ENCODE results near the gene CACNA1C.

CACNA1C gene

DNA sequence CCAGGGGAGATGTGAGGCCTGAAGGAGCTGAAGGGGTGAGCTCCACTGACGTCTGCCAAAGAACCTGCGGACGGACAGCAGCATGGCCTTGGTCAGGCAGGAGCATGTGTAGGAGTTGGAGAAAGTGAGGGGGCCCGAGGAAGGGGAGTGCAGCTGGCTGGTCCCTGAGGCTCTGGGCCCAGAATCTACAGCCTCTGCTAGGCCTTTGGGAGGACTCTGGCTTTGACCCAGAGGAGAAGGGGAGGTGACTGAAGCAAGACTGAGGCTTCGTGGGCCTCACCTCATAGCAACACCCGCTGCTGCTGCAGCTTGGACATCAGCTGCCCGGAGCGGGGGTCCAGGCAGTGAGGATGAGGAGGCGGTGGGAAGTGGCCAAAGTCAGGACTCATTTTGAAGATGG lies 525.4 kb downstream of the CACNA1C start:
- no peak for DNase-seq

DNA sequence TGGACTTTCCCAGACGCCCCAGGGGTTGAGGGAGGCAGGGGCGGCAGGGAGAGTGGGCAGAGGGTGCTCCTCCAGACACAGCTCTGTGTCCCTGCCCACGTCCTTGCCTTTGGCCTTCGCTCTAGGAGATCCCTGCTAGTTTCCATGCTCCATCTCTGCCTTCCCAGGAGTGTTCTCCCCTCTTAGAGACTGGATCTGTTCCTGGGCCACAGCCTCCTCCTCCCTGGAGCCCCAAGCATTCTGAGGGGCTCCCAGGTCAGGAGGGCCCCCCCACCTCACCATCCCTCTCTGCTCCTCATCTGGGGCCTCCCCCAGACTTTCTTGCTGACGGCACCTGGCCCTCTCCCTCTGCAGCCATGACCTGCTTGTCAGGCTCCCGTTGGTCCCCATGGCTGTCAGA lies 526.0 kb downstream of the CACNA1C start:
- DNase-seq: no peak

- no peak for DNase-seq
Measured at GRCh38 chr12:2580821-2581220, 528.0 kb downstream of the CACNA1C start.

DNA sequence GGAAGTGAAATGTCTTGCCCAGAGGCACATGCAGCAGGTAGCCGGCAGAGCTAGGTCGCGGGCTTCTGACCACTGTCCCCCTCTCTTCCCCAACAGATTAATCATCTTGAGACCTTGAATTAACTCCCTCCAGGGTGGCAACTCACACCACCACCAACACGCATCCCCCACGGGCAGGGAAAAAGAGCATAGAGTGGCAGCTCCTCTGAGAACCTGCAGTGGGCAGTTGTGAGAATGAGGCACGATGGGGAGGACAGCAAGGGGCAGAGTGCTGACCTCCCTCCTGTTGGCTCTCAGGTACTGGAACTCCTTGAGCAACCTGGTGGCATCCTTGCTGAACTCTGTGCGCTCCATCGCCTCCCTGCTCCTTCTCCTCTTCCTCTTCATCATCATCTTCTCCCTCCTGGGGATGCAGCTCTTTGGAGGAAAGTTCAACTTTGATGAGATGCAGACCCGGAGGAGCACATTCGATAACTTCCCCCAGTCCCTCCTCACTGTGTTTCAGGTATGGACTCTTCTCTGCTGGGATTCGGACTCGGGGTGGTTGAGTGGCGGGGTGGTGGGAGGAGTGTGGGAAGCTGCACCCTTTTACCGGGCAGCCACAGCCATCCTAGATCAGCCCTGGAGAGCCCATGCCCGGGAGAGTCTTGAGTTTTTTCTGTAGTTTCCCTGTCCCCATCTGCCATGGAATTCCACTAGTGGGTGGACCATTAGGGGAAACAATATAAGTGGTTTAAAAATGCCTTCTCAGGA lies 528.7 kb downstream of the CACNA1C start:
- no peak for DNase-seq

DNA sequence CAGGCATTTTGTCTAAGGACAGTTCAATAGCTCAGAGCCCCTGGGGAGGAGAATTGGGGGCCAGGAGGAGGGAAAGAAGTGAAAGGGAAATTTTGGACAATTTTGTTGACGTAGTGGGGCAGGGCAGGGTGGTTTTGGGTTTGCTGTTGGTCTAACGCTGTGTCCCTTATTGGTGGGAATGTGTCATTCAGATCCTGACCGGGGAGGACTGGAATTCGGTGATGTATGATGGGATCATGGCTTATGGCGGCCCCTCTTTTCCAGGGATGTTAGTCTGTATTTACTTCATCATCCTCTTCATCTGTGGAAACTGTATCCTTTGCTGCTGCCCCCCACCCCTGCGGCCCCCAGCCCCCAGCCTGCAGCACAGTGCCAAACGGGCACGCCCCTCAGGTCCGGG lies 529.8 kb downstream of the CACNA1C start:
- DNase-seq: no peak

GRCh38 chr12:2583091-2583497 lies 530.3 kb downstream of the CACNA1C start:
- DNase-seq: peak; percentile 15

GRCh38 chr12:2583642-2584401 lies 531.0 kb downstream of the CACNA1C start:
- peak; percentile 11 for DNase-seq

DNA sequence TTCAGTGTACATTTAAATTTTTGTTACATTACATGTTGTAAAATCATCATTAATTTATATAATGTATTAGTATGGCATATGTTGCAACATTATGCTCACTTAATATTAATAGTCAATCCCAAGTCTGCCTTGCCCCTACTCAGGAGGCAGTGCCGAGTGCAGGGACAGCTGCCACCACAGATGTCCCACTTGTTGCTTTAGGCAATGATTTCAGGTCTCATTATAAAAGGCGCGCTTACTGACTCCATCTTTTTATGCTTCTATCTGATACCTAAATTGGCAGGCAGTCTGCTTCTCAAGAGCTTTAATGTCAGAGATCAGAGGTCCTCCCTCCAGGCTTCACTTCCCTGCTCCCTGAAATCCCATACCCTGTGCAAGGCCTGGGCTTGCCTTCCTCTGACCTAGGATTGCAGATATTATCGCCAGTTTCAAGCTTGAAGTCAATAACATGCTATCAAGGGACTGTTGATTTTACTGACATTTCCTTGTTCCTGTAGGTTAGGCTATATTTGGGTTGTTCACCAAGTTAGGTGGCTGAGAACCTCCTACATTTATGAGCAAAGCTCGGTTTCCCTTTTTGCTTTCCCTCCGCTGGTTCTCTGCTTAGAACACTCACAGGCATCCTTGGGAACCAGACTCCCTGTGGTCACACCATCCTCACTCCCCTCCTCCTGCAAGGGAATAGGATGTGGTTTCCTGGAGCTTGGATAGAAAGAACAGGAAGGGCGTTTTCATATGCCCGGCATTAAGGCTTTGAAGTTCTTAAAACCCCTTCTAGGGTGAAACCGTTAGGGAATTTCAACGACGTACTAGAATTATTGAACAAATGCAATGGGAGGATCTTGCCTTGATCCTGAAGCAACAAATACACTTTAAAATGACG lies 533.6 kb downstream of the CACNA1C start:
- DNase-seq: no peak

DNA sequence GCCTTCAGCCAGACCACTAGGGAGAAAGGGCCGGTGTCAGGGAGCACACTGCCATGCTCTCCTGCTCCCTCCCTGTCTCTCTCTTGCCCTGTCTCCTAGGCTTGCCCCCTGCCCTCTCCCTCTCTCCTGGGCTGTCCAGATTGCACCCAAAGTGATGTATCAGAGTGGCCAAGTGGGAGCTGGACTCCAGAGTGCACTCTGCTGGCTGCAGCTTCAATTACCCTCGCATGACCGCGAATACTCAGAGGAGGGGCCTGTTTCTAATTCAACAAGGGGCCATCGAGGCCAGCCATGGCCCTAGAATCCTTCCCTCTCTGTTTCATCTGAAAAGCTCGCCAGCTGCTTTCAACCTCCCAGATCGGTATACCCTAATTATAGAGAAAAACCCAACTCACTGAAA lies 535.6 kb downstream of the CACNA1C start:
- no peak for DNase-seq

- DNase-seq: no peak
Measured at GRCh38 chr12:2589381-2589780, 536.6 kb downstream of the CACNA1C start.

GRCh38 chr12:2593045-2593444 lies 540.3 kb downstream of the CACNA1C start:
- no peak for DNase-seq

DNA sequence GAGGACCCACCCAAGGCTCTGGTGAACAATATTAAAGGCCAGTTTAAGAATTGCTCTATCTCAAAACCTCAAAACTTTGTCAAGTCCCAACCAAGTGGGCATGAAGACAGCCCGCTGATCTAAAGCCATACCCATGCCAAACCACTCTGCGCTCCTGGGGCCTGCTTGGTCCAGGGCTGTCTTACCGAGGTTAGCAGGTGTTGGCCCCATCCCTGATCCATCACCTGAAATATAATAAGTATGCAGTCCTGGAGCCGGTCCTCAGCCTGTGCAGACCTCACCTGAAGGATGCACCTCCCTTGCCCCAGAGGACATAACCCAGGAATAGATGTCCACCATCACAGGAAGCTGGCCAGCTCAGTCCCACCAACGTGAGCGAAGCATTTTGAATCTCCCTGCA lies 543.7 kb downstream of the CACNA1C start:
- DNase-seq: no peak

DNA sequence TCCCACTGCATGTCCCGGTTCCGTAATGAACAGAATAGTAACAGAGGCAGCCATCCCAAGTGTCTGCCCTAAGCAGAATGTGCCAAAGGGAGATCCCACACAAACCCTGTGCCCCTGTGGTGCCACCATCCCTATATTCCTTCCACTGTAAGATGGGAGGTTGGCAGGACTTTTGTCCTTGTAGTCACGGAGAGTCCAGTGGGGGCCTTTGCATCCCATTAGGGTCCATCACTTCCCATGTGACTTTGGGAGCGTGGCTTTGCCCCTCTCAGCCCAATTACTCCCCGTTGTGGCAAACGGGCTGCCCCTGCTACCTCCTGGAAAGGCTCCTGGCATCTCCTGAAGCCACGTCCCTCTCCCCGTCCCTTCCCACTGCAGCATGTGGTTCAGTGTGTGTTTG lies 552.5 kb downstream of the CACNA1C start:
- DNase-seq: no peak

DNA sequence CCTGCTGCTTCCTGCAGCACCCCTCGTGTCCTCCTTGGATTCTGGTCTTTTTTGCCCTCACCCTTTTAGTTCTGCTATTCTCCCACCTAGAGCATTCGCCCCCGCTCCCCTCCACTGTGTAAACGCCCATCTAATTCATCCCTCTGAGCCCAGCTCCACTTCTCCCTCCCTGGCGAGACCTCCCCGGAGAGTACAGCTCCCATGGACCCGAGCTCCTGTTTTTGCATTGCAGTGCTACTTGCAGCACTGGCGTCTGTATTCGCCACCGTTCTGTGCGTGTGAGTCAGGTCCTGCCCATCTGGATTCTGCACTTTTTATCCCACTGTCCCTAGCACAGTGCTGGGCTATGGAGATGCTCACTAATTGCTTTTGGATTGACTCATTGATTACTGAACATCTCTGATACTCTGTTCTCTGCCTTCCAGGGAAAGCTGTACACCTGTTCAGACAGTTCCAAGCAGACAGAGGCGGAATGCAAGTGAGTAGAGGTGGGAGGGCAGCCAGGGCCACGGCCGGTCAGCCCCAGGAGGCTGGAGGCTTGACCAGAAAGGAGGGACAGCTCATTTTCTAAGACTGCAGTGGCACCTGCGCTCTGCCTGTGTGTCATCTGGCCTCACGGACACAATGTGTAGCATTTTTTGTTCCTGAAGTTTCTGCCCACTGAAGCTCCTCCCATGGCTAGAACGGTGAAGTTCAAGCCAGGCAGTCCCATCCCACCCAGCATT lies 553.6 kb downstream of the CACNA1C start:
- DNase-seq: no peak

DNA sequence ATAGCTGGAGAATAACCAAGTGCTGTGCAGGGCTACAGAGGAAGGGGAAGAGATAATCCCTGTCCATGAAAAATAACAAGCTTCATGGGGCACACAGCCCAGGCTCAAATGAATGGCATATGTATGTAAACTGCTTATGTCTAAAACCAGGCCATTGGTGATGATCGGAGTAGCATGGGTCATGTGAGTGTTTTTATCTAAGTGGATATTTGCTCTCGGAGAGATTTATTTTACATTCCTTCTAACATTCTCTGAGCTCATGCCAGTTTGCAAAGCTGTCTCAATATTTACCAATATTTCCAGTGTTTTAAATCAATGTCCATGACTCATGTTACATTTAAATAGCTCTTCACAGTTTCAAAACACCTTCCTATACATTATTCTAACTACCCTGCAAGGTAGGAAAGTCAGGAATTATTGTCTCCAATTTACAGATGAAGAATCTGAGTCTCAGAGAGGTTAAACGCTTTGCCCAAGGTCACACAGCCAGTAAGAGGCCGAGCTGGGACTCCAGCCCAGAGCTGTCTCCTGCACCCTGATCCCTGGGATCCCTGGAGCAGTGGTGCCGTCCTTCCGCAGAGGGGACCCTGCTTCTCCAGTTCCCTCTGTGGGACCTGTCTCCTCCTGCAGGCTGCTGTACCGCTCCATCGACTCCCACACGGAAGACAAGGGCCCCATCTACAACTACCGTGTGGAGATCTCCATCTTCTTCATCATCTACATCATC lies 555.3 kb downstream of the CACNA1C start:
- no peak for DNase-seq

- no peak for DNase-seq
Measured at GRCh38 chr12:2608608-2608945, 555.8 kb downstream of the CACNA1C start.

DNA sequence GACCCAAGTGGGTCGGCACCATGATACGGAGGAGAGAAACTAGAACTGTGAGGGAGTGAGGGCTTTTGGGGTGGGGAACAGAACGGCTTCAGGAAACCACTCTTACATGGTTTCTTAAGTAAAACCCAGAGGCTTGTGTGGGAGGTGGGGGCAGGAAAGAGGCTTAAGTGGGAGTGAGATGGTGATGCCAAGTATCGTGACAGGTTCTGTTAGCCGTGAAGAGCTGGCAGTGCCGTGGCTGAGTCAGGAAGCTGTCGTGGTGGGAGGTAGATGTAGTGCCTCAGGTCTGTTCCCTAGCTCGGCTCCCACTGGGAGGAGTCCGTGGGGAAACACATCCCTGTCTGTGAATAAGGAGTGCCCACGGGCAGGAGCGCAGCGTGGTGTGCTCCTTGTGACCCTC lies 556.2 kb downstream of the CACNA1C start:
- no peak for DNase-seq

- DNase-seq: no peak
Measured at GRCh38 chr12:2610358-2610757, 557.6 kb downstream of the CACNA1C start.

DNA sequence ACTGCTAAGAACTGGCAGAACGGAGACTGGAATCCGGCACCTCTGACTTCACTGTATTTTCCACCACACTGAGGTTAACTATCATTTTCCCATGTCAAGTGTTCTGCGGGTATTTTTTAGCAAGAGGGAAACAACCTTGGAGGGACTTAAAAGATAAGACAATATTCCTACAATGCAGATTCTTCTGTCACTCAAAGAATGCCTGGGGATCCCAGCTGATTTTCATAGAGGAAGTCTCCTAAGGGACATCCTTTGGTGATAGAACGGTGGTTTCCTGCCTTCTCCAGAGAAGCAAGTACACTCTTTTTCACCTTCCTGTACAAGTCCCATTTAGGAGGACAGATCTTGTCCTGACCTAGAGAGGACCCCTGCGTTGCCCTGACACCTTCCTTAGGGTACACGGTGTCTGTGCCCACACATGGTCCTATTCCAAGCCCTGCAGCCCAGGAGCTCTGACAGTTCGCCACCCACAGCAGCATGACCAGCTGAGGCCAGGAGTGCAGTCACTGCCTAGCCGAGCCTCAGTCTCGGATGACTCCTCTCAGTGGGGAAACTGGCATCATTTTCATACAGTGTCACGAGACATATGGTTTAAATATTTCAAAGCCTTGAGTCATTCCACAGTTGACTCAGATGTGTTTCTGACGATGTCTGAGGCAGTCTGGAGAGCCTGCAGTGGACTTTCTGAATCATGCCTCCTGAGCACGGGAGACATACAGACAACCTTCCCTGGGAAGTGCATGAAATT lies 560.7 kb downstream of the CACNA1C start:
- DNase-seq: no peak

GRCh38 chr12:2614341-2614740 lies 561.6 kb downstream of the CACNA1C start:
- DNase-seq: no peak

DNA sequence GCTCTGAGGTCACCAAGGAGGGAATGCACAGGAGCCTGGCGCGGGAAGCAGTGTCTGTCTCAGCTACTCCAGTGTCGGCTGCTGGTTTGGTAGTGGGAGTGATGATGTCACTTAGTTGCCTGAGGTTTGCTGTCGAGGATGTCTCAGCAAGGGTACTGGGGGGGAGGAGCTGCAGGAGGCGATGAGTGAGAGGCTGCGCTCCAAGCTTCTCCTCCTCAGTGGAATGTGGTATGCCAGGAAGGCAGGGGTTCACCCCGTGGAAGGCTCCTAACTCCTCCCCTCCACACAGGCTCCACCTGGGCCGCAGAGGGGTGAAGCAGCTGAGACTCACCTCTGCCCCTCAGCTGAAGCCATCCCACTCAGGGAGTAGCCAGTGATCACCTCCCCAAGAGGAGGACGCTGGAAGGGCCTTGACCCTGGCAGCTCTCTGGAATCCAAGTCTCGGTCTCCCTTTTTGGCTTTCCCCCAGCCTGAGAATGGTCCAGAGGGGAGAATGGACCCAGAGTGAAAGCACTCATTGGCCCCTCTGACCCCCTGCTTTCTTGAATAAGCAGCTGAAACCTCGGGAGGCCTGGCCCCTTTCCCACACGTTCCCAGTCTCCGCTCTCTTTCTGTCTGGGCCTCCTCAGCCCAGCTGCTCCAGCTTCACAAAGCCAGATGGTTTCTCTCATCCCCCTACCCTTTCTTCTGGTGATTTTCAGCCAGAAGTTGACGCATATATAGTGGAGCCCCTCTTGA lies 563.0 kb downstream of the CACNA1C start:
- DNase-seq: no peak
